HG03066 (cell line): ENCODE results near the gene TMEM185B.
"Not testable (repeated sequence)": the region's sequence is repeated elsewhere in the genome, so short reads cannot be mapped to it uniquely, and the experiment has no call there.

Source experiments
- ATAC-seq: cut with Tn5 transposase; IDR thresholded peaks from one replicate; pipeline ENCODE4 v1.9.1; 2021; ENCODE audit warnings: low read depth; ENCODE audit not compliant: unreplicated experiment

Gene TMEM185B

GRCh38 chr2:120235158-120235557 is 12.0 kb upstream of the TMEM185B start:
- ATAC-seq: not testable (repeated sequence)

GRCh38 chr2:120233292-120233691 is 10.1 kb upstream of the TMEM185B start:
- no peak for ATAC-seq

- peak; percentile 85 for ATAC-seq
Observed at GRCh38 chr2:120231974-120232635, 8.9 kb upstream of the TMEM185B start.

GRCh38 chr2:120231564-120231973 is 8.4 kb upstream of the TMEM185B start:
- ATAC-seq: peak; percentile 17

- ATAC-seq: no peak
Observed at GRCh38 chr2:120230515-120231471, 7.6 kb upstream of the TMEM185B start.

- ATAC-seq: no peak
Observed at GRCh38 chr2:120229341-120229740, 6.1 kb upstream of the TMEM185B start.

GRCh38 chr2:120228503-120228902 is 5.3 kb upstream of the TMEM185B start:
- ATAC-seq: no peak

GRCh38 chr2:120227111-120227991 is 4.2 kb upstream of the TMEM185B start:
- no peak for ATAC-seq

- no peak for ATAC-seq
Observed at GRCh38 chr2:120226316-120226715, 3.1 kb upstream of the TMEM185B start.

GRCh38 chr2:120225549-120226065 is 2.4 kb upstream of the TMEM185B start:
- ATAC-seq: no peak

- ATAC-seq: no peak
Observed at GRCh38 chr2:120224735-120225548, 1.7 kb upstream of the TMEM185B start.

- ATAC-seq: no peak
Observed at GRCh38 chr2:120224256-120224655, 1.1 kb upstream of the TMEM185B start.

- no peak for ATAC-seq
Observed at GRCh38 chr2:120222186-120223033, 790 bp downstream of the TMEM185B start.

- ATAC-seq: no peak
Observed at GRCh38 chr2:120221616-120222015, 1.6 kb downstream of the TMEM185B start.

- no peak for ATAC-seq
Observed at GRCh38 chr2:120220756-120221155, 2.4 kb downstream of the TMEM185B start.

GRCh38 chr2:120219766-120220165 is 3.4 kb downstream of the TMEM185B start:
- ATAC-seq: no peak

GRCh38 chr2:120219291-120219690 is 3.9 kb downstream of the TMEM185B start:
- no peak for ATAC-seq

- ATAC-seq: no peak
Observed at GRCh38 chr2:120218181-120218580, 5.0 kb downstream of the TMEM185B start.

GRCh38 chr2:120210270-120210693 is 12.9 kb downstream of the TMEM185B start:
- ATAC-seq: no peak
